Measurements from ENCODE around the gene MBOAT2. TPM values are rescaled to one million over a fixed set of nuclear protein-coding genes. Genes with fewer than 3 reads are reported as not detected.
"Not testable (repeated sequence)": the region's sequence is repeated elsewhere in the genome, so short reads cannot be mapped to it uniquely, and the experiment has no call there.

MBOAT2 gene
- total and polyA plus RNA-seq, 2 experiments from 2014 or later = 87.4 to 103 TPM

DNA sequence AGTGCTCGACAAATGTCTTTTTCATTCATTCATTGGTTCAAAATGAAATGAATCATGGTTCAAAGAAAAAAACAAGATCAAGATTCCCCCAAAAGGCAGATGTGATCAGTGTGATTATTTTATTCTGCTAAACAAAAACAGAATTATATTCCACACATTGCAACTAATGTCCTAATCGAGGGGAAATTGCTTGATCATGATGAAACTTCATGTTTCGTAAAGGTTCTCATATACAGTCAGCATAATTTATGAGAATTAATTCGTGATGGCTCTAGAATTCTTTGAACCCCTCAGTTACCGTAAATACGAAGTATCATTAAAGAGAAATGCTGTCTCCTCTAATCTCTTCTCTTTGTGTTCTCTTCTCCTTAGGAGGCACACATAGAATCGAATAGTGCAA lies 42.1 kb upstream of the MBOAT2 start:
- Histone ChIP-seq H3K4me2 (ENCODE audit: unreplicated experiment) (no peak overlapping the region), H3K9ac (no peak overlapping the region), H3K27ac (no peak overlapping the region), H3K4me1 (ENCODE audit: insufficient read depth) (no peaks in the 10 kb centered on the region), H3K36me3 (ENCODE audit: low read depth) (no peaks in the 10 kb centered on the region), H2AFZ (no peak overlapping the region), H3F3A (ENCODE audit: insufficient read depth) (no peaks in the 10 kb centered on the region), H3K4me3 (no peak overlapping the region), H3K79me2 (ENCODE audit: insufficient read depth) (no peaks in the 10 kb centered on the region), H4K20me1 (ENCODE audit: insufficient read depth) (no peaks in the 10 kb centered on the region), H3K27me3 (replicated peaks; ENCODE audit: insufficient read depth) (no peaks in the 10 kb centered on the region), H3K9me3 (ENCODE audit: low read depth) (no peaks in the 10 kb centered on the region), H3K9me2 (ENCODE audit: insufficient read depth) (no peaks in the 10 kb centered on the region)
- DNase-seq = no peak
- in situ Hi-C loops (cut with MboI) = no loop called here
- TF ChIP-seq EZH2phosphoT487 (IDR thresholded peaks at IDR 0.05; ENCODE audit: insufficient read depth, low read depth) = no peak
- TF ChIP-seq EZH2 (IDR thresholded peaks at IDR 0.05; ENCODE audit: insufficient read depth, poor library complexity, severe bottlenecking) = no peak
- 70 to 74% methylated on average over 7 of the region's 7 CpGs for WGBS, 2 experiments (ENCODE audit: low coverage in 1 of 2, low lambda C conversion rate in 2 of 2, missing lambda C conversion rate in 2 of 2)

DNA sequence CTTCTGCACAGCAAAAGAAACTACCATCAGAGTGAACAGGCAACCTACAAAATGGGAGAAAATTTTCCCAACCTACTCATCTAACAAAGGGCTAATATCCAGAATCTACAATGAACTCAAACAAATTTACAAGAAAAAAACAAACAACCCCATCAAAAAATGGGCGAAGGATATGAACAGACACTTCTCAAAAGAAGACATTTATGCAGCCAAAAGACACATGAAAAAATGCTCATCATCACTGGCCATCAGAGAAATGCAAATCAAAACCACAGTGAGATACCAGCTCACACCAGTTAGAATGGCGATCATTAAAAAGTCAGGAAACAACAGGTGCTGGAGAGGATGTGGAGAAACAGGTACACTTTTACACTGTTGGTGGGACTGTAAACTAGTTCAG lies 40.0 kb upstream of the MBOAT2 start:
- H3K4me3 ChIP-seq; H3K9ac ChIP-seq; H3K4me1 ChIP-seq (ENCODE audit: insufficient read depth); H4K20me1 ChIP-seq (ENCODE audit: insufficient read depth); DNase-seq; H2AFZ ChIP-seq; H3K9me3 ChIP-seq (ENCODE audit: low read depth); H3K36me3 ChIP-seq (ENCODE audit: low read depth); H3K79me2 ChIP-seq (ENCODE audit: insufficient read depth); H3K4me2 ChIP-seq (ENCODE audit: unreplicated experiment); in situ Hi-C loops (cut with MboI); H3F3A ChIP-seq (ENCODE audit: insufficient read depth); H3K27me3 ChIP-seq (replicated peaks; ENCODE audit: insufficient read depth); H3K9me2 ChIP-seq (ENCODE audit: insufficient read depth); H3K27ac ChIP-seq: not testable (repeated sequence)
- 84 to 95% methylated on average over 1 to 2 of the region's 2 CpGs for WGBS, 2 experiments (ENCODE audit: low coverage in 1 of 2, low lambda C conversion rate in 2 of 2, missing lambda C conversion rate in 2 of 2)

DNA sequence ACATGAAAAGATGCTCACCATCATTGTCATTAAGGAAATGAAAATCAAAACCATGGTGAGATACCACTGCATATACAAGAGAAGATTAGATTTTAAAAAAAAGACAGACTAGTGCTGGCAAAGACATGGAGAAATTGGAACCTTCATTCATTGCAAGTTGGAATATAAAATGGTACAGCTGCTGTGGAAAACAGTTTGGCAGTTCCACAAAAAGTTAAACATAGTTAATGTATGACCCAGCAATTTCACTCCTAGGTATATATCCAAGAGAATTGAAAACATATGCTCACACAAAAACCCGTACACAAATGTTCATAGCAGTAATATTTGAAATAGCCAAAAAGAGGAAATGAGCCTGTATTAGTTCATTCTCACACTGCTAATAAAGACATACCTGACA lies 33.7 kb upstream of the MBOAT2 start:
- Histone ChIP-seq H3K9me2 (ENCODE audit: insufficient read depth) (no peaks in the 10 kb centered on the region), H3K79me2 (ENCODE audit: insufficient read depth) (no peaks in the 10 kb centered on the region), H2AFZ (no peak overlapping the region), H3K9ac (no peak overlapping the region), H3K27me3 (replicated peaks; ENCODE audit: insufficient read depth) (no peaks in the 10 kb centered on the region), H3F3A (ENCODE audit: insufficient read depth) (no peaks in the 10 kb centered on the region; the same call in 1 of the 2 replicates), H3K4me2 (ENCODE audit: unreplicated experiment) (no peak overlapping the region), H3K36me3 (ENCODE audit: low read depth) (no peaks in the 10 kb centered on the region), H3K4me3 (no peak overlapping the region), H3K27ac (no peak overlapping the region), H3K4me1 (ENCODE audit: insufficient read depth) (no peaks in the 10 kb centered on the region), H3K9me3 (ENCODE audit: low read depth) (no peaks in the 10 kb centered on the region), H4K20me1 (ENCODE audit: insufficient read depth) (no peaks in the 10 kb centered on the region)
- TF ChIP-seq EZH2 (IDR thresholded peaks at IDR 0.05; ENCODE audit: insufficient read depth, poor library complexity, severe bottlenecking) (no peak), EZH2phosphoT487 (IDR thresholded peaks at IDR 0.05; ENCODE audit: insufficient read depth, low read depth) (no peak)
- DNase-seq = peak; percentile 5
- WGBS, 2 experiments (ENCODE audit: low coverage in 1 of 2, low lambda C conversion rate in 2 of 2, missing lambda C conversion rate in 2 of 2) = 6 to 8% methylated on average over 1 of the region's 1 CpG
- in situ Hi-C loops (cut with MboI) = no loop called here

- in situ Hi-C loops (cut with MboI) = no loop called here
- no peak overlapping the region for H3K4me2 ChIP-seq (ENCODE audit: unreplicated experiment)
- WGBS, 2 experiments (ENCODE audit: low coverage in 1 of 2, low lambda C conversion rate in 2 of 2, missing lambda C conversion rate in 2 of 2) = 59 to 65% methylated on average over 7 of the region's 7 CpGs
- H3K9ac ChIP-seq = no peak overlapping the region
- TF ChIP-seq EZH2phosphoT487 (IDR thresholded peaks at IDR 0.05; ENCODE audit: insufficient read depth, low read depth) (no peak), EZH2 (IDR thresholded peaks at IDR 0.05; ENCODE audit: insufficient read depth, poor library complexity, severe bottlenecking) (no peak)
- H3K4me1 ChIP-seq (ENCODE audit: insufficient read depth) = peaks cover 11% of the 10 kb centered on the region
- H3K9me3 ChIP-seq (ENCODE audit: low read depth) = no peaks in the 10 kb centered on the region
- H3K4me3 ChIP-seq = no peak overlapping the region
- H3K79me2 ChIP-seq (ENCODE audit: insufficient read depth) = no peaks in the 10 kb centered on the region
- peak; percentile 12 for DNase-seq
- no peaks in the 10 kb centered on the region for H3K27me3 ChIP-seq (replicated peaks; ENCODE audit: insufficient read depth)
- H2AFZ ChIP-seq = peak overlapping the region; percentile 29; the same call in 1 of the 2 replicates
- no peaks in the 10 kb centered on the region for H4K20me1 ChIP-seq (ENCODE audit: insufficient read depth)
- peaks cover 7% of the 10 kb centered on the region; the same call in 1 of the 2 replicates for H3F3A ChIP-seq (ENCODE audit: insufficient read depth)
- no peaks in the 10 kb centered on the region for H3K9me2 ChIP-seq (ENCODE audit: insufficient read depth)
- no peaks in the 10 kb centered on the region for H3K36me3 ChIP-seq (ENCODE audit: low read depth)
- no peak overlapping the region for H3K27ac ChIP-seq
Observed at GRCh38 chr2:9033385-9034168, 30.1 kb upstream of the MBOAT2 start.
